ENCODE results near the gene ZEB2.

ZEB2 gene

GRCh38 chr2:144500563-144500962, 19.4 kb downstream of the ZEB2 start:
- Histone ChIP-seq H4K20me1 (ENCODE audit: insufficient read depth, low read length) (no peaks in the 10 kb centered on the region), H3K79me2 (ENCODE audit: insufficient read depth, low read length) (peaks cover 32% of the 10 kb centered on the region; the same call in 1 of the 2 replicates), H3K4me1 (ENCODE audit: insufficient read depth, low read length, severe bottlenecking) (peaks cover 58% of the 10 kb centered on the region), H3K27me3 (ENCODE audit: insufficient read depth, low read length) (no peaks in the 10 kb centered on the region), H3K9ac (ENCODE audit: low read length) (no peak overlapping the region), H3F3A (ENCODE audit: insufficient read depth, low read length) (no peaks in the 10 kb centered on the region), H3K9me3 (ENCODE audit: low read length) (no peaks in the 10 kb centered on the region), H3K27ac (ENCODE audit: low read depth, low read length, poor library complexity, severe bottlenecking) (no peak overlapping the region), H3K9me2 (ENCODE audit: low read depth, low read length) (no peaks in the 10 kb centered on the region), H2AFZ (ENCODE audit: low read length) (no peak overlapping the region), H3K36me3 (ENCODE audit: insufficient read depth, low read length) (peaks cover 27% of the 10 kb centered on the region), H3K4me2 (ENCODE audit: low read length) (no peak overlapping the region), H3K4me3 (ENCODE audit: low read depth, low read length, poor library complexity, severe bottlenecking) (no peak overlapping the region)
- TF ChIP-seq CTCF (IDR thresholded peaks at IDR 0.05; ENCODE audit: low read length) = no peak
- no peak for TF ChIP-seq EZH2 (IDR thresholded peaks at IDR 0.05; ENCODE audit: borderline replicate concordance, low read length)

GRCh38 chr2:144498277-144498676, 21.6 kb downstream of the ZEB2 start:
- no peaks in the 10 kb centered on the region for H4K20me1 ChIP-seq (ENCODE audit: insufficient read depth, low read length)

GRCh38 chr2:144496977-144497598, 22.8 kb downstream of the ZEB2 start:
- Histone ChIP-seq H4K20me1 (ENCODE audit: insufficient read depth, low read length) (no peaks in the 10 kb centered on the region), H3K9ac (ENCODE audit: low read length) (no peak overlapping the region)

More at GRCh38 chr2:144498277-144498676, 21.6 kb downstream of the ZEB2 start:
- no peak for TF ChIP-seq CTCF (IDR thresholded peaks at IDR 0.05; ENCODE audit: low read length)
- no peak for TF ChIP-seq EZH2 (IDR thresholded peaks at IDR 0.05; ENCODE audit: borderline replicate concordance, low read length)
- Histone ChIP-seq H3K79me2 (ENCODE audit: insufficient read depth, low read length) (peaks cover 29% of the 10 kb centered on the region), H3K9me2 (ENCODE audit: low read depth, low read length) (no peaks in the 10 kb centered on the region), H3K27ac (ENCODE audit: low read depth, low read length, poor library complexity, severe bottlenecking) (no peak overlapping the region), H3K9ac (ENCODE audit: low read length) (no peak overlapping the region), H3K27me3 (ENCODE audit: insufficient read depth, low read length) (no peaks in the 10 kb centered on the region), H3K4me3 (ENCODE audit: low read depth, low read length, poor library complexity, severe bottlenecking) (no peak overlapping the region), H3F3A (ENCODE audit: insufficient read depth, low read length) (no peaks in the 10 kb centered on the region), H3K9me3 (ENCODE audit: low read length) (no peaks in the 10 kb centered on the region), H3K4me1 (ENCODE audit: insufficient read depth, low read length, severe bottlenecking) (peaks cover 51% of the 10 kb centered on the region), H3K4me2 (ENCODE audit: low read length) (no peak overlapping the region), H2AFZ (ENCODE audit: low read length) (no peak overlapping the region), H3K36me3 (ENCODE audit: insufficient read depth, low read length) (peaks cover 36% of the 10 kb centered on the region)

More at GRCh38 chr2:144496977-144497598, 22.8 kb downstream of the ZEB2 start:
- Histone ChIP-seq H3F3A (ENCODE audit: insufficient read depth, low read length) (no peaks in the 10 kb centered on the region), H3K9me2 (ENCODE audit: low read depth, low read length) (no peaks in the 10 kb centered on the region), H3K27me3 (ENCODE audit: insufficient read depth, low read length) (no peaks in the 10 kb centered on the region), H3K4me3 (ENCODE audit: low read depth, low read length, poor library complexity, severe bottlenecking) (no peak overlapping the region), H3K27ac (ENCODE audit: low read depth, low read length, poor library complexity, severe bottlenecking) (peak overlapping the region; percentile 38), H3K4me2 (ENCODE audit: low read length) (no peak overlapping the region), H2AFZ (ENCODE audit: low read length) (no peak overlapping the region), H3K9me3 (ENCODE audit: low read length) (no peaks in the 10 kb centered on the region), H3K36me3 (ENCODE audit: insufficient read depth, low read length) (peaks cover 36% of the 10 kb centered on the region), H3K79me2 (ENCODE audit: insufficient read depth, low read length) (peaks cover 29% of the 10 kb centered on the region), H3K4me1 (ENCODE audit: insufficient read depth, low read length, severe bottlenecking) (peaks cover 51% of the 10 kb centered on the region)
- TF ChIP-seq CTCF (IDR thresholded peaks at IDR 0.05; ENCODE audit: low read length) = no peak
- TF ChIP-seq EZH2 (IDR thresholded peaks at IDR 0.05; ENCODE audit: borderline replicate concordance, low read length) = no peak
